A549 (cell line): ENCODE measurements around the gene DOCK9. TPM values are rescaled to one million over a fixed set of nuclear protein-coding genes. Genes with fewer than 3 reads are reported as not detected.

ENCODE experiments used
- ATAC-seq, 2 experiments: fragments of 200-7000 bp in 1 of 2; fragments of >200 bp in 1 of 2; cut with Nextera tagmentation in 1 of 2; cut with Tn5 transposase in 1 of 2; 3 replicates each; pipeline versions ENCODE4 v1.8.0 to v1.9.1; 2018 to 2020; ENCODE audit warnings: mild to moderate bottlenecking in 1 of 2, moderate library complexity in 1 of 2
- CTCF ChIA-PET: fragments of 300-600 bp; sonication (Branson Sonifier 250); formaldehyde crosslinking; extraction: SDS; loops from one replicate; lab custom pipeline; 2021; ENCODE audit warnings: antibody characterized with exemption, inconsistent platforms; lab: Yijun Ruan, JAX
- POLR2A ChIA-PET: fragments of 350-600 bp; formaldehyde crosslinking; extraction: SDS; loops from one replicate; lab custom pipeline; 2021; ENCODE audit warnings: antibody characterized with exemption, inconsistent platforms; lab: Yijun Ruan, JAX
- DNase-seq, 2 experiments: peaks; one replicate each; pipeline versions ENCODE4 v3.0.0 to v3.0.0-alpha.2; 2011 to 2016; ENCODE audit warnings: low read depth in 1 of 2, low spot score in 1 of 2
- FAIRE-seq: peaks from 2 replicates; lab custom pipeline; 2011; peaks lifted over from hg19 to GRCh38; lab: Jason Lieb, UNC
- H3K27ac ChIP-seq, 2 experiments: fragments of >200 bp; sonication (Bioruptor Twin); formaldehyde crosslinking; 3 replicates each; pipeline ENCODE4 v1.5.1; 2016 to 2017
- H3K4me1 ChIP-seq: fragments of >200 bp; sonication (Bioruptor Twin); formaldehyde crosslinking; 3 replicates; pipeline ENCODE4 v1.6.1; 2016
- H3K4me2 ChIP-seq: fragments of >200 bp; sonication (Bioruptor Twin); formaldehyde crosslinking; 3 replicates; pipeline ENCODE4 v1.6.1; 2016
- H3K4me3 ChIP-seq: fragments of >200 bp; sonication (Bioruptor Twin); formaldehyde crosslinking; 3 replicates; pipeline ENCODE4 v1.5.1; 2016
- H3K9me3 ChIP-seq: fragments of >200 bp; sonication (Bioruptor Twin); formaldehyde crosslinking; 3 replicates; pipeline ENCODE4 v1.6.1; 2016
- BCL3 ChIP-seq: fragments of >200 bp; sonication (Bioruptor Twin); formaldehyde crosslinking; IDR thresholded peaks from 3 replicates; pipeline ENCODE4 v1.6.1; 2016
- CBX2 ChIP-seq: fragments of 200-600 bp; sonication (generic); IDR thresholded peaks from 2 replicates; pipeline ENCODE4 v1.6.1; 2016; ENCODE audit warnings: low read depth, mild to moderate bottlenecking, borderline replicate concordance
- CBX8 ChIP-seq: fragments of 200-600 bp; sonication (generic); IDR thresholded peaks from 2 replicates; pipeline ENCODE4 v1.6.1; 2016
- CEBPB ChIP-seq, 2 experiments: fragments of >200 bp in 1 of 2; sonication (Bioruptor Twin) in 1 of 2; formaldehyde crosslinking in 1 of 2; IDR thresholded peaks; 2 replicates each; pipeline ENCODE4 v1.6.1; 2012 to 2016
- CHD2 ChIP-seq: fragments of 150-350 bp; IDR thresholded peaks from 2 replicates; pipeline ENCODE4 v1.6.1; 2014; ENCODE audit warnings: low read length; ENCODE audit not compliant: partially characterized antibody
- CTCF ChIP-seq: fragments of >200 bp; sonication (Bioruptor Twin); formaldehyde crosslinking; IDR thresholded peaks from 3 replicates; pipeline ENCODE4 v1.5.1; 2016
- ELK1 ChIP-seq: fragments of 150-350 bp; IDR thresholded peaks from 2 replicates; pipeline ENCODE4 v1.6.1; 2014; ENCODE audit warnings: low read depth, mild to moderate bottlenecking, low read length
- FOSL2 ChIP-seq, 2 experiments: fragments of 450-650 bp in 1 of 2; fragments of >200 bp in 1 of 2; sonication (Bioruptor Twin) in 1 of 2; formaldehyde crosslinking; IDR thresholded peaks; 2 replicates each; pipeline versions ENCODE4 v1.5.0 to v1.6.1; 2016 to 2020; ENCODE audit warnings: mild to moderate bottlenecking in 1 of 2, moderate library complexity in 1 of 2
- GATA3 ChIP-seq: IDR thresholded peaks from 2 replicates; pipeline ENCODE4 v1.6.1; 2012; ENCODE audit warnings: borderline replicate concordance
- HDAC2 ChIP-seq: fragments of 200-600 bp; sonication (generic); IDR thresholded peaks from 2 replicates; pipeline ENCODE4 v1.6.1; 2016
- MAX ChIP-seq: IDR thresholded peaks from 2 replicates; pipeline ENCODE4 v1.6.1; 2012
- NFE2L2 ChIP-seq: fragments of 150-350 bp; conservative IDR thresholded peaks from 2 replicates; pipeline ENCODE4 v1.6.1; 2014; ENCODE audit warnings: low read length
- PBX3 ChIP-seq: IDR thresholded peaks from 2 replicates; pipeline ENCODE4 v1.6.1; 2012
- PHF8 ChIP-seq: fragments of 200-600 bp; sonication (generic); IDR thresholded peaks from 2 replicates; pipeline ENCODE4 v1.6.1; 2016; ENCODE audit warnings: low read depth, mild to moderate bottlenecking, antibody characterized with exemption, moderate library complexity, borderline replicate concordance
- POLR2AphosphoS2 ChIP-seq: conservative IDR thresholded peaks from 2 replicates; pipeline ENCODE4 v1.6.1; 2012; ENCODE audit warnings: low read length, improper control_type of control experiment, inconsistent platforms
- RCOR1 ChIP-seq: fragments of 150-350 bp; IDR thresholded peaks from 2 replicates; pipeline ENCODE4 v1.6.1; 2014; ENCODE audit warnings: antibody characterized with exemption, low read length, low read depth
- SREBF2 ChIP-seq: fragments of 450-650 bp; IDR thresholded peaks from 2 replicates; pipeline ENCODE4 v1.6.1; 2014; ENCODE audit warnings: mild to moderate bottlenecking, moderate library complexity
- TFCP2L1 ChIP-seq: fragments of 250-450 bp; sonication (Bioruptor Pico); IDR thresholded peaks from 2 replicates; pipeline ENCODE4 v1.5.0; 2021; ENCODE audit warnings: mild to moderate bottlenecking
- ZNF302 ChIP-seq: fragments of 250-450 bp; sonication (Bioruptor Pico); IDR thresholded peaks from 2 replicates; pipeline ENCODE4 v1.9.0; 2021; ENCODE audit warnings: inconsistent platforms, mild to moderate bottlenecking, moderate library complexity
- WGBS: methylation state at CpG from one replicate; pipeline ENCODE4 v1.1.6; 2017; ENCODE audit errors: missing lambda C conversion rate; 5-methylcytosine and 5-hydroxymethylcytosine counted together
- polyA plus RNA-seq, 4 experiments: library from polyadenylated mRNA; depleted of rRNA in 3 of 4; stranded (reverse); fragments of >200 nt; fragmentation: RNase III in 1 of 4; extraction: RNeasy Plus Mini Kit Qiagen cat#74134 plus additional on column Dnase treatment in 1 of 4; gene quantifications; 2 replicates in 3 of 4; 3 replicates in 1 of 4; pipeline ENCODE4 v1.2.3, GENCODE V29; 2011 to 2017

Gene DOCK9
- polyA plus RNA-seq, 2 of the 4 experiments (the other 2 are of a cell fraction): 34.0 to 43.9 TPM

GRCh38 chr13:98959291-98959690 lies 18.6 kb downstream of the DOCK9 start:
- H3K4me1 ChIP-seq: no peaks in the 10 kb centered on the region
- H3K27ac ChIP-seq: no peak overlapping the region
- FAIRE-seq (no peak), ATAC-seq (no peak), DNase-seq (no peak)
- TF ChIP-seq HDAC2: no peak
- TF ChIP-seq CBX2: no peak
- no peak for TF ChIP-seq BCL3
- no peak for TF ChIP-seq PBX3
- no peak for TF ChIP-seq GATA3
- no peak for TF ChIP-seq NFE2L2
- no peaks in the 10 kb centered on the region for H3K9me3 ChIP-seq
- H3K4me2 ChIP-seq: no peak overlapping the region
- CTCF ChIA-PET: no interaction called here
- POLR2A ChIA-PET: no interaction called here
- no peak overlapping the region for H3K4me3 ChIP-seq
- WGBS: 85% methylated on average over 2 of the region's 2 CpGs

- DNase-seq: no peak
- no peak for ATAC-seq
- no peak for TF ChIP-seq HDAC2
- no peak for TF ChIP-seq CEBPB (IDR thresholded peaks at IDR 0.05)
- TF ChIP-seq CBX8: no peak
- no peak for TF ChIP-seq CHD2
- TF ChIP-seq ELK1: no peak
- TF ChIP-seq TFCP2L1 (CRISPR knock-in tag): no peak
- TF ChIP-seq POLR2AphosphoS2: no peak
- no peak for TF ChIP-seq PHF8
- TF ChIP-seq ZNF302 (CRISPR knock-in tag): no peak
- TF ChIP-seq RCOR1: no peak
- TF ChIP-seq FOSL2 (IDR thresholded peaks at IDR 0.05): no peak
- no peak for TF ChIP-seq FOSL2 (CRISPR knock-in tag; IDR thresholded peaks at IDR 0.05)
- TF ChIP-seq BCL3: no peak
- TF ChIP-seq SREBF2: no peak
- no peak for TF ChIP-seq MAX
- no peak for TF ChIP-seq CTCF
- H3K27ac ChIP-seq: no peak overlapping the region
- H3K4me1 ChIP-seq: no peaks in the 10 kb centered on the region
- 97% methylated on average over 3 of the region's 3 CpGs for WGBS
- ChIA-PET POLR2A (no interaction called here), CTCF (no interaction called here)
- no peaks in the 10 kb centered on the region for H3K9me3 ChIP-seq
- H3K4me2 ChIP-seq: no peak overlapping the region
- no peak overlapping the region for H3K4me3 ChIP-seq
- no peak for FAIRE-seq
Observed at GRCh38 chr13:98958443-98958794, 19.4 kb downstream of the DOCK9 start.
